DND-41 (cell line): ENCODE measurements around the gene CCSER2.
"Not testable (repeated sequence)": the region's sequence is repeated elsewhere in the genome, so short reads cannot be mapped to it uniquely, and the experiment has no call there.

ENCODE experiments used
- CTCF ChIP-seq: IDR thresholded peaks from 2 replicates; pipeline ENCODE4 v1.5.1; 2012; ENCODE audit warnings: borderline replicate concordance, low read length, moderate library complexity, mild to moderate bottlenecking; ENCODE audit not compliant: poor library complexity, severe bottlenecking; ENCODE audit errors: extremely low read depth
- EZH2 ChIP-seq: IDR thresholded peaks from 3 replicates; pipeline ENCODE4 v1.6.1; 2012; ENCODE audit warnings: borderline replicate concordance, low read depth, mild to moderate bottlenecking, moderate library complexity, low read length, inconsistent platforms; ENCODE audit not compliant: severe bottlenecking

- not testable (repeated sequence) for TF ChIP-seq CTCF, EZH2
These were observed 170.7 kb downstream of the CCSER2 start for GRCh38 chr10:84499039-84499438.
